NCI-H2171 (cell line): ENCODE measurements around the gene EMP1.

Source experiments
- DNase-seq: peaks from one replicate; lab custom pipeline; 2025; lab: John Stamatoyannopoulos, UW

The EMP1 gene

DNA sequence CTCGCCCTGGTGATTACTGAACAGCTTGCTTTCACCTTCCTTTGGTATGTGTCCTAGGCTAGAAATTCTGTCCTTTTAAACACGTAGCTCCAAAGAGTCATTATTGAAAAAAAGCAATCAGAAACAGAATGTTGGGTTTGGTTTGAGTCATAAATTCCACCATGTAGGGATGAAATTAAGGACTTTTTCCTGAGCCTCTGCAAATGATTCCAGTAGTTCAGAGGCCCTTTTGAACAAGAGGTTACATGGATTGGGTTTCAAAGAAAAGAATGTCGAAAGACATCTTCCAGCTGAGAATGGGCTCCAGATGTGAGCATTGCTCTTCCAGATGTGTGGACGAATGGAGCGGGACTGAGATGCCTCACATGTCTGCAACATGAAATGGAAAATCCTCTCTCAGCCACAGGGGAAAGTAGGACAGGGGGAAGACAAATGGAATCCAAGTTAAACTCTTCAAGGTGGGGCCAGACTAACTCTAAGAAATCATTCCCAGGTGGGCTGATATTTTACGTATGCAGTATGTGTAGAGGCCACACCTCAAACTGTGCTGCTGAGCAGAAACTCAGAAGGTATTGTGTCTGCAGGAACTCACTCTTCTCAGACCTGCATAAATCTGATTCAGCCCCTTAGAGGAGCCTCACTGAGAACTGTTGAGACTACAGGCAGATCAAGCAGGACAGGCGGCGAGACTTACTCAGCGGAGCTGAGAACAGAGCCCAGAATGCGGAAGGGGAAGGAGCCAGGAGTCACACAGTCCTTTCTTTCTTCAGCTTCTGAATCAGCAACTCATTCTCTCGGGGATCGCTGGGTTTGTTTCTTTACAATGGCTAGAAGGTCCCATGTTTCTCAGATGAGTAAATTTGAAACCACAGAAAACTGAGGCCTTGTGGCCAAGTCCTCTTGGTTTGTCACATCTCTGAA is 23.3 kb upstream of the EMP1 start:
- no peak for DNase-seq

DNA sequence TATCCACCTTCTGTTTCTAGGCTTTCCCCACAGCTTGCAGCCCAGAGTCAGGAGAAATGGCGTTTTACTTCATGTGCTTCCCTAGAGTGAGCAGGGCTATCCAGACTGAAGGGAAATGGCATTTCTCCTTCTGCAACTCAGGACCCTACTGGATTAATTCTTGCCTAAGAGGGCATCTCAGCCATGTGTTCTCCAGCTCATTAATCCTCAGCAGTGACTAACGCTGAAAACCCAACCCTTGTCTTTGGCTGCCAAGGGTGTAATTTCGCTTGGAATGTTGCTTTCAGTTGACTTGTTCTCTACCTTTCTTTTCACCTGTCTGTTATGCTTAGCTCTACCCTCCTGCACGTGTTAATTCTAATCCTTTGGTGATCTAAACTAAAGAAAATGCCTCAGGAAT is 21.0 kb upstream of the EMP1 start:
- DNase-seq, result no peak

DNA sequence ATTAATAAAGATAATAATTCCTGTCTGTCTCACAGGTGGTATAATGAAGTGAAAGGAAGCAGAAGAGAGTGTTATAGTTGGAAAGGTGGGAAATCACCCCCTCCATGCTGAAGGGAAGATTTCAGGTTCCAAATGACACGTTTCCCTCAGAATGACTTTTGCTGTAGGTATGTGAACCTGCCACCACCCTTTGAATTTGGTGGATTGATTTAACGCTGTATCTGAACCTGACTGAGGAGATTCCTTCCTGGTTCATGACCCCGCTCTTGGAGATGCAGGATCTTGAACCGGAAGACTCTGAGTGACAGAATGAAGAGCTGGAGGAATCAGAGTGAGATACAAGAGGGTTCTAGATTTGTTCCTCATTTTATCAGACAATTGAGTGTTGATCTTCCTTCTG is 20.3 kb upstream of the EMP1 start:
- DNase-seq, result no peak

DNA sequence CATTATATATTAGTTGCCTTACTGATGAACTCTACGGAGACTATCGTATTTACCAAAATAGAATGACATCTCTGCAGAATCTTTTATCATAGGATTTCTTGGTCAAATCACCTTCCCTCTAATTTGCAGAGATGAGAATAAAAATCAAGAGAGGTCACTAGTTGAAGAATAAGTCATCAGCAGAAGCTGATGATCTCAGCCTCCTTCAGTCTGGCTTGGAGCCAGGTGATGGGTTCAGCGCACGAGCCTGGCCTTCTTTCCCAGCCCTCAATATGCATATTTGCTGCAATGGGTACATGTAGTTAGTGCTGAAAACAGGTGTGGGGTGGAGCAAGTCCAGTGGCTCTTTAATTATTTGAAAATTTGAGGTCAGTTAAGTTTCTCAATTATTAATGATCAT is 19.2 kb upstream of the EMP1 start:
- no peak for DNase-seq

DNA sequence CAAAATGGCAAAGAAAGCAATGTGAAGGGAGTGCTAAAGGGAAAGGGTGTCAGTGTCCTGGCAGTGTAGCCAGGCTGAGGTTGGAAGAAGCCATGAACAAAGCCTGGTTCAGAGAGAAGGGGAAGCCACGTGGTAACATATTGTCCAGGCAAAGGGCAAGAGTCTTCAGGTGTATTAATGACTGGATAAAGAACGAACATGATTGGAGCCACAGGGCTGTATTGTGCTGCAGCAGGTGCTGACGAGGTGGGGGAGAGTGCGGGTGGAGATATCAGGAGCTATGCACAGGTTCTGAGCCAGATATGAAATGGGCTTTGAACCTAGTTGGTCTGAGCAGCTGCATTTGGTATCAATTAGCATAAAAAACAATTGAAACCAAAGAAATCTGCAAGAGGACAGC is 18.6 kb upstream of the EMP1 start:
- no peak for DNase-seq

DNA sequence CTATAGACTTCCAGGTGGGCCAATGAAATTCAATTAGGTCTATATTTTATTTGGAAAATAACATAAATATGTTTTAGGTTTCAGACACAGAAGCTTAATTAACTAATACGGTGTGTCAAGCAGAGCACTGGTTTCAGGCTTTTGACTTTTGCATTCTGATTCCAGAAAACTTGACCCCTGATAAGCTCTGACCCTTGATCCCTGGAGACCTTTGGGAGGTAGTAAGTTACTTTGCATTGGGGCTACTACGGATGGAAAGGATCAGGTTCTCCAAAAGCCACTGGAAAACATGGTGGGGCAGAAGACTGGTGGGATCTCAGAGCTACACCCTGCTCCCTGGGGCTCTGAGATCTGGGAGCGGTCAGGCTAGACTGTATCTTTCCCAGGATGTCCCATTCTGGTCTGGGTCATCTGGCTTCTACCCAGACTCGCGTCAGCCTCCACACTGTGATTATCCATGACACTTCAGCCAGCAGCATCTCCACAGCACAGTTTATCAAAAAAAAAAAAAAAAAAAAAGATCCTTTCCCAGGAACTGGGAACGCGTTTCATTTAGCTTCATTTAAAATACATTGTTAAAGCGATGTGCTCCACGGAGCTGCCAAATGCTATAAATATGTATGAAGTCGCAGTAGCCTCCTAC is 17.8 kb upstream of the EMP1 start:
- DNase-seq, result no peak

DNA sequence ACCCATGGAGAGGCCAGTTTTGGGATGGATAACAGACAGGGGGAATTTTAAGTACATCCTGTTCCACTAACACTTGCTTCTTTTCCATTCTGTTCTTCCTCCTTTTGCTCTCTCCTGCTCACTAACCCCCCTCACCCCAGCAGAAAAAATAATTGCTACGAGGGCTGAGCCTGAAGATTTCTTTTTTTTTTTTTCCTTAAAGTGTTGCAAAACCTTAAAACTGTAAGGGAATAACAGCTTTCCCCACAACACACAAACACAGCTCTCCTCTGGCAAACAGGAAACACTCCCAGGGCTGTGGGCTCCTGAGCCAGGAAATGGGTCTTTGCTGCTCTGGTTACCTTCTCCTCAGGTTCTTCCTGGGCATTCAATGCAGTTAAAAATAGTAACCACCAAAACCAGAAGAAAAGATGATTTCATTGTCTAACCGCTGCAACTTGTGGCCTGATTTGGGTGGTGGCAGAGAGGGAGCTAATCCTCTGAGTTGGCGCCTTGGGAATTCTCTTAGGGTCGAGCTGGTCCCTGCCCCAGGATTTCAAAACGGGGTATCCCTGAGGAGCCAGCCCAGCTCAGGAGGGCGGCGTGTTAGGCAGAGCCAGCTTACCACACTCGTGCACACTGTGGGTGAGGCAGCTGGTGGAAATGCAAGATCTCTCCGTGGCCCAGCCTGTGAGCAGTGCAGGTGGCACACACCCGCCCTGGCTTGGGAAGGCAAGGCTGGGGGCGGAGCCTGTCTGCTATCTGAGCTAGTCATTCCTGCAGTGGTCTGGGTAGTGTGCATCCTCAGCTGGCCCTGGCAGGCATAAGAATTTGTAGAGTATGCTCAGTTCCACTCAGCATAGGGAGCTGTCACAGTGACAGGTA is 17.1 kb upstream of the EMP1 start:
- no peak for DNase-seq

DNA sequence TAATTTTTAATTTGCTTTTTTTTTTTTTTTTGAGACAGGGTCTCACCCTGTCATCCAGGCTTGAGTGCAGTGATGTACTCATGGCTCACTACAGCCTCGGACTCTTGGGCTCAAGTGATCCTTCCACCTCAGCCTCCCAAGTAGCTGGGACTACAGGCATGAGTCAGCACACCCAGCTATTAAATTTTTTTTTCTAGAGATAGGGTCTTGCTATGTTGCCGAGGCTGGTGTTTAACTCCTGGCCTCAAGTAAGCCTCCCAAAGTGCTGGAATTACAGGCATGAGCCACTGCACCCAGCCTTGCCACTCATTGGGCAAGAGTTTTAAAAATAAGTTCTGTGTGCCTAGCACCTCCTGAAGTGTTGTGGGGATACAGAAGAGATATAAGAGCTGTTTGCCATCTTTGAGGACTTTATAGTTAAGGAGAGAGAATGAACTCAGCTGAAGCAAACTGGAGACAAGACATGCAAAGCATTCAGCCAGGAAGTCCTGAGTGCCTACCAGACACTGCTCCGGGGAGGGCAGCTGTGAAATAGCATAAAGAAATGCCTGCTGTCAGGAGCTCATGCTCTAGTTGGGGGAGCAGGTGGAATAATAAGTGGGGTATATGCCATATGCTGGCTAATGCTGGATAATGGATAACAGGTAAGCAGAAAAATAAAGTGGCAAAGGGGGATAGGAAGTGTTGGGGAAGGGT is 15.0 kb upstream of the EMP1 start:
- no peak for DNase-seq

DNA sequence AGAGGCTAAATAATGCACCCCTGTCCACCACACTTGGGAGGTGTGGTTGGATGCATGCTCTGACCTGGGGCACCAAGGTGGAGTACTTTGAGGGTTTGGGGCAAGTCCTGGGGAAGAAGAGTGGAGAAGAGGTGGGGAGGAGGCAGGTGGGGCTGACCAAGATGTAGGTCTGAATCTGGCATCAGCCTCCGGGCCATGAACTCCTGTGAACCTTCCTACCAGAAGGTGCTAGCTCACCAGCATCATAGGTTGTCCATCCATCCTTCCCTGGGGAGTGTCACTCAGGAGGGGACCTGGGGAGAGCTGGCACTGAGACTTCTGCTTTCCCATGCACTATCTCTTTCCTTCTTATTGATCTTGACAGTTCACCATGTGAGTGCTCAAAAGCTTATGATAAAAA is 13.6 kb upstream of the EMP1 start:
- DNase-seq, result no peak

DNA sequence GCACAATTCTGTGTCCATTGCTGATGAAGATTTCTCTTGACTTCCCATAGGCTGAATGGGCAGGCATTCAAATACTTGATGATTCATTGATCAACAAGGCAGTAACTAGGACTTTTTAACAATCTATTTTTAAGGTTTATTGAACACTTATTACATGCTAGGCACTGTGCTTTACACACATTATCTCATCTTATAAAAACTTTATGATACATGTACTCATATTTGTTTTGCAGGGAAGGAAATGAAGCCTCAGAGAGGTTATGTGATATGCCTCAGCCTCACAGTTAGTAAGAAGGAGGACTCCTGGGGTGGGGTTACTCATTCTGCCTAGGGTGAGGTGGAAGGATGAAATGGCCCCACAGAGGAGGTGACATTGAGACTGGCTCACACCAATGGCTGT is 12.9 kb upstream of the EMP1 start:
- no peak for DNase-seq

DNA sequence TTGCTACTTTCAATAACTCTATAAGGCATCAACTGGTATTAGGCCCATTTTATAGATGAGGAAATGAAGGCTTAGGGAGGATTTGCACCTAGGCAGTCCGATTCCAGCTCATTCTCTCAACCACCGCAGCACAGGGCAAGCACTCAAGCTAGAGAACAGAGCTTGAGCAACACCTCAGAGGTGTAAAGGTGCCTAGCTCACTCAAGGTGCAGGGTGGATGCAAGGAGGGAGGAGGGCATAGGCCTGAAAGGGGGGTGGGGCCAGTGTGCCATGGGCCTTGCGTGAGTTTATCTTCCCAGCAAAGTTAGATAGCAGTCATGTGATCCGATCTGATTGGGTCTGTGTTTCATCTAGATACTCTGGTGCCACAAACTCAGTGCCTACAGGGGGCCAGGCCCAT is 10.2 kb upstream of the EMP1 start:
- DNase-seq, result no peak

DNA sequence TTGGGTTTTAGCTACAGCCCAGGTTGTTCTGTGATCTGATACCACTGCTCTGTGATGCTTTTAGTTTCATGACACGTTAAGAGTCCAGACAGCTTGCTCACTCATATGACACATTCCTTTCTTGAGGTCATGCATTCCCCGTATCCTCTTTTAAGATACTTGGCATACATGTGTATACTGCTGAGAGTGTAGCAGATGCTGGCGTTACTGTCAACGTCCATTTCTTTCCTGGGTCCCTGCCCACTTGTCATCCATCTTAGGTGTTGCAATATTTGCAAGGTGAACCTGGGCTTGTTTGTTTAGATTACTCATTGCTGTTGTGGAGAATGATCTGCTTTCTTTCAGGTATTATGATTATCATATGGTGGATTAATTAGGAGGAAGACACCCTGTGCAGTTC is 9.1 kb upstream of the EMP1 start:
- no peak for DNase-seq

DNA sequence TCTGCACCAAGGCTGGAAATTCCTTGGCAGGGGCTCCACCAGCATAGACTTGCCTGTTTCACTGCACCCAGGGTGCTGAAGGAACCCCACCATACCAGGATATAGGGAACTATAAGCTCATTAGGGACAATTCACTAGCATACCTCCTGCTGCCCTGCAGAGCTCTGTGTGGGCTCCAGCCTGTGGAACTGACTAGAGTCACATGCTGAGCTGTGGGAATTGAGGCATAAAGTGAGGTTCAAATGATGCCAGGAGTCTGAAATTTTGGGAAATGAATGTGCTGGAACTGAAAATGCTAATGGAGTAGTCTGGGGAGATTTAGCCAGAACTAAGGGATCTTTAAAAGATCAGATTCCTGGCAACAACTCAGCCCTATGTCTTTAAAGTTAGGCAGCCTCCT is 7.3 kb upstream of the EMP1 start:
- DNase-seq, result no peak

DNA sequence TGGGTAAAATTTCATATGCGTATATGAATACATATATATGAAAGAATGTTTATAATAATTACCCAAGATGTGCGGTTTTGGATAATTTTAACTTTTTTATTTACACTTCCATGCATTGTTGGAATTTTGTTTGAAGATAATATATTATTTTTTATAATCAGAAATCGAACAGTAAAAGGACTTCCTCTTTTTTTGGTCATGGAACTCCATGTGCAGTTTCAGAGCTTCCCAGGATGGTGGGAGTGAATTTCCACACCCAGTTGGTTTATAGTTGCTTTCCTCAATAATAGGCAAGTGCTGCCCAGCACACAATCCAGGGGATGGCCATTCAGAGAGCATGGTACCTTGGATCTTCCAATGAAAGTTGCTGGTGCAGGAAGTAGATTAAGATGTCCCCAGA is 6.3 kb upstream of the EMP1 start:
- no peak for DNase-seq

DNA sequence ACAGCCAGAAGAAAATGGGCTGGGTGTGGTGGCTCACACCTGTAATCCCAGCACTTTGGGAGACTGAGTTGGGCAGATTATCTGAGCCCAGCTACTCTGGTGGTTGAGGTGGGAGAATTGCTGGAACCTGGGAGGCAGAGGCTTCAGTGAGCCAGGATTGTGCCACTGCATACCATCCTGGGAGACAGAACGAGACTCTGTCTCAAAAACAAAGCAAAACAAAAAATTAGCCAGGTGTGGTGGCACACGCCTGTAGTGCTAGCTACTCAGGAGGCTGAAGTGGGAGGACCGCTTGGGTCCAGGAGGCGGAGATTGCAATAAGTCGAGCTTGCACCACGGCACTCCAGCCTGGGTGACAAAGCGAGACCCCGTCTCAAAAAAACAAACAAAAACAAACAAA is 3.8 kb upstream of the EMP1 start:
- DNase-seq, result no peak

DNA sequence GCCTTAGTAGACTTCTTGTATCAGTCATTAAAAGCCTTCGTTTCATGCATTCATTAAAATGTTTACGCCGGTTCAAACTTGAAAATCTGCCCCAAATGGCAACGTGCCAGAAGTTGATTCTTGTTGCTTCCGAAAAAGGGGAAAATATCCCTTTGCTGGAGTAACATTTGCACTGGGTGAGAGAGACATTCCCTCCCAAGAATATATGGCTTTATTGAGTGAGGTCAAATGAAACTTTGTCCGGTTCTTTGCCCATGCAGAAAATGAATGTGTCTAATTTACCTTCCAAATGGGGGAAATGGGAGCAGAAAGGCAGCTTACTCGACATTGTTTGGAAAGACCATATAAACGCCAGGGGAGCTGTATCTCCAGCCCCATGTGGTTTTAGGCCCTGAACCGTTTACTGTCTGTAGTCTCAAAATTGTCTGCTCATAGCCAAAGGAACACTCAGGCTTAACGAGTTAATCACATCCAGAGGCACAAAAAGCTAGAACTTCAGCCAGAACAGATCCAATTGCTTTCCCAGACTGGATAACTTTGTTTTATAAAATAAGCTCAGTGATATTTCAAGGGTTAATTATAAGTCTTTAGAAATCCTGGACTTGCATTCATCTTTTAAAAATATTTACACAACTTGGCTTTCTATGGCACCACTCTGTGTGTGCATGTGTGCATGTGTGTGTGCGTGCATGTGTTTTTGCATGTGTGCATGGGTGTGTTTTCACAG is 2.9 kb upstream of the EMP1 start:
- no peak for DNase-seq

DNA sequence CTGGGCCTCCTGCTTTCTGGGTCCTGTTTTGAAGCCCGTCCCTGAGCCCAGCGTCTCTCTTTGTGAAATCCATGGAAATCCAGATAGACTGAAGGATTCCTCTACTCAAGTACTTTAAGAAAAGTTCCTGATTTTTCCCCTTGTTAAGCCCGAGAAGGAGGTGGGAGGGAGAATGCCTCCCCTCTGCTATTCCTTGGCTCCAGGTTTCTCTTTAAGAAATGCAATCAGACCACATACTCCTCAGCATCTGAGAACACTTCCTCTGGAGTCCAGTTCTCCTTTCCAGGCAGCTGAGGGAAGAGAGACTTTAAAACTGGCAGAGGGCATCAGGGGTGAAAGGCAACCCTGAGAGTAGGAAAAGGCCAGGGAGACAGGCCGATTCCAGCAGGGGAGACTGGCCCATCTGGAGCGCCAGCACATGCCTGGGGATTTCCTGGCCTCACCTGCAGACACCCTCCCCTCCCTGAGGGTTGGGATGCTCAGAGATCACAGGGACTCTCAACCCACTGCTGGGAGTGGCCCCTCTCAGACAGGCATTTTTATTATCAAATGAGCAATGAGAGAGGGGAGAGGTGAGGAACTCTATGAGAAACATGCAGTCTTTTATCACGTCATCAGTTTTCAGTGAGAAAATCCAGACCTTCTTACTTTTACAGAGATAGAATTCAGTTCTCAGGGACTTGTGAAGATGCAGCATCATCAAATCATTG is 2.0 kb upstream of the EMP1 start:
- no peak for DNase-seq

DNA sequence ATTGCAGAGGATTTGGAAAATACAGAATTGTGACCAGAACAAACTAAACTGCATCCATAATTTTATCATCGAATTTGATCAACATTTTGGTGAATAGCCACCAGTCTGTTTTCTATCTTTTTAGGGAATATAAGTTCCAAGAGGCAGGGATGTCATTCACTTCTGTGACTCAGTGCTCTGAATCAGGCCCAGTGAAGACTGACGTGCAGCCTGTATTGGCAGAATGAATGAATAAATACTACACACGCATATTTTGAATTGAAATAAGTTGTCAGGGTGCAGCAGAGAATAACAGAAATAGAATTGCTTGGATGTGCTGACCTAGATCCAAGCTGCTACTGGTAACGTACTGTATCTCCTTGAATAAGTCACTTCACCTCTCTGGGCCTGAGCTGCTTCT is 1.3 kb upstream of the EMP1 start:
- DNase-seq, result no peak

DNA sequence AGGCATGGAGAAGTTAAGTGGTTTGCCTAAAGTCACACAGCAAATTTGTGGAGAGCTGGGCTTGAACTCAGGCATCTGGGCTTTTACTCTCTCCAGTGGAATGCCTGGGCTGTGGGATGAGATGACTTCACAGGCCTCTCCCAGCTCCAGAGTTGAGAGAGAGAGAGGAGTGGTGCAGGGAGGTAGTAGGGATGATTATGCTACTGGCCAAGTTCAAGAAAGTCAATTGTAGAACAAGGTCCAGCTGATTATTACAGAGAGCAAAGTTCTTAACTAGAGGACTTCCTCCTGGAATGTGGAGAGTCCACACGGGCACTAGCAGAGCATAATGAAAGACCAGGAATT is 769 bp upstream of the EMP1 start:
- DNase-seq, result no peak

DNA sequence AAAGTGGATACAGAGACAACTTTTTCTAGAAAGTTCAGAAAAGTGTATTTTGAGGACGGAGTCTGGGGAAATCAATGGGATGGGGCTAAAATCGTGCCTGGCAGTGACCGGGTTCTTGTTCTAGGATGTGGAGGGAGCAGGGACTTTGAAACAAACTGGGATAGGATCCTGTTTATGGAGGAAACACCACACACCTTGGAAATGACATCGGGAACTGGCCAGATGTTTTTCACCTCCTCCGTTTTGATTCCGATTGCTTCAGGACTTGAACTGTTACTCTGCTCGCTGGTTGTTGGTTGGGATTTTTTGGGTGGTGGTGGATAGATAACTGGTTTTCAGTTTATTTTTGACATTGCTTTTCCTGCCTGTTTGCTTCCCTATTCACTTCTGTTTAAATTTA is 506 bp downstream of the EMP1 start:
- DNase-seq, result no peak

DNA sequence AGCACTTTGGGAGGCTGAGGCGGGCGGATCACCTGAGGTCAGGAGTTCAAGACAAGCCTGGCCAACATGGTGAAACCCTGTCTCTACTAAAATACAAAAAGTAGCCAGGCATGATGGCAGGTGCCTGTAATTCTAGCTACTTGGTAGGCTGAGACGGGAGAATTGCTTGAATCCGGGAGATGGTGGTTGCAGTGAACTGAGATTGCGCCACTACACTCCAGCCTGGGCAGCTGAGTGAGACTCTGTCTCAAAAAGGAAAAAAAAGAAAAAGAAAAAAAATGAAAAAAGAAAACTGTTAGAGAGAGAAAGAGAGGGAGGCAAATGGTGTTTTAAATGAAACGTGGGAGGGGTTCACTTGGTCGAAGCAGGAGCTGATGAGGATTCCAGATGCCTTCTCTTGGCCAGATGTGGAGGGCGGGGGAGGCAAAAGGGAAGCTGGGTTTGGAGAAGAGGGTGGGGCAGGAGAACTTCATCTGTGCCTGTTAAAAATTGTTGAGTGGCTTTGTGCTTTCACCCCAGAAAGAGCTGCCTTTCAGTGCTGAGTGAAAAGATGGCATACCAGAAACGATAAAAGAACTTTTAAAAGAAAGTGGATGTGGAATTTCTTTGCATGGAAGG is 1.1 kb downstream of the EMP1 start:
- DNase-seq, result no peak
